ENCODE measurements around the gene UGT1A3. TPM values are rescaled to one million over a fixed set of nuclear protein-coding genes. Genes with fewer than 3 reads are reported as not detected.

UGT1A3 gene
- total RNA-seq, 1 experiment from 2014 or later = not detected

- DNase-seq (ENCODE audit: low read depth) = no peak
These were observed 66.9 kb downstream of the UGT1A3 start for GRCh38 chr2:233795735-233796171.

- no peak for DNase-seq (ENCODE audit: low read depth)
These were observed 67.4 kb downstream of the UGT1A3 start for GRCh38 chr2:233796254-233796653.

GRCh38 chr2:233798335-233799086, 69.7 kb downstream of the UGT1A3 start:
- DNase-seq (ENCODE audit: low read depth) = no peak

- DNase-seq (ENCODE audit: low read depth) = no peak
These were observed 70.3 kb downstream of the UGT1A3 start for GRCh38 chr2:233799087-233799665.

GRCh38 chr2:233799716-233800115, 70.9 kb downstream of the UGT1A3 start:
- DNase-seq (ENCODE audit: low read depth) = no peak

GRCh38 chr2:233800208-233800607, 71.4 kb downstream of the UGT1A3 start:
- no peak for DNase-seq (ENCODE audit: low read depth)

- peak; percentile 71 for DNase-seq (ENCODE audit: low read depth)
These were observed 72.7 kb downstream of the UGT1A3 start for GRCh38 chr2:233801357-233802131.

- no peak for DNase-seq (ENCODE audit: low read depth)
These were observed 73.4 kb downstream of the UGT1A3 start for GRCh38 chr2:233802132-233802815.

- no peak for DNase-seq (ENCODE audit: low read depth)
These were observed 74.6 kb downstream of the UGT1A3 start for GRCh38 chr2:233803292-233803911.

GRCh38 chr2:233803994-233804393, 75.2 kb downstream of the UGT1A3 start:
- DNase-seq (ENCODE audit: low read depth) = no peak

GRCh38 chr2:233807215-233807865, 78.5 kb downstream of the UGT1A3 start:
- DNase-seq (ENCODE audit: low read depth) = no peak

- DNase-seq (ENCODE audit: low read depth) = no peak
These were observed 79.4 kb downstream of the UGT1A3 start for GRCh38 chr2:233807966-233808935.

- DNase-seq (ENCODE audit: low read depth) = no peak
These were observed 81.5 kb downstream of the UGT1A3 start for GRCh38 chr2:233810385-233810784.

GRCh38 chr2:233811087-233811486, 82.2 kb downstream of the UGT1A3 start:
- no peak for DNase-seq (ENCODE audit: low read depth)

GRCh38 chr2:233811732-233812131, 82.9 kb downstream of the UGT1A3 start:
- DNase-seq (ENCODE audit: low read depth) = no peak

- DNase-seq (ENCODE audit: low read depth) = no peak
These were observed 84.6 kb downstream of the UGT1A3 start for GRCh38 chr2:233813236-233814055.

GRCh38 chr2:233814056-233814835, 85.4 kb downstream of the UGT1A3 start:
- no peak for DNase-seq (ENCODE audit: low read depth)

- no peak for DNase-seq (ENCODE audit: low read depth)
These were observed 87.0 kb downstream of the UGT1A3 start for GRCh38 chr2:233815861-233816260.
